H1 (cell line): ENCODE results near the gene KIF1B. TPM values are rescaled to one million over a fixed set of nuclear protein-coding genes. Genes with fewer than 3 reads are reported as not detected.

ENCODE experiments used
- ASH2L ChIP-seq: fragments of 200-600, 300-600 bp; sonication (generic); IDR thresholded peaks from one replicate; pipeline ENCODE4 v1.7.1; 2017; ENCODE audit warnings: low read length
- CHD7 ChIP-seq: fragments of 300-600 bp; sonication (generic); IDR thresholded peaks from 2 replicates; pipeline ENCODE4 v1.7.1; 2012; ENCODE audit warnings: low read length, moderate library complexity, mild to moderate bottlenecking, inconsistent platforms; ENCODE audit not compliant: insufficient replicate concordance
- GABPA ChIP-seq: IDR thresholded peaks from 2 replicates; pipeline ENCODE4 v1.6.1; 2011; ENCODE audit warnings: mild to moderate bottlenecking, low read length, moderate library complexity, borderline replicate concordance; ENCODE audit not compliant: insufficient read depth
- GTF2F1 ChIP-seq: IDR thresholded peaks from 2 replicates; pipeline ENCODE4 v1.6.1; 2012; ENCODE audit warnings: low read depth, low read length, improper control_type of control experiment, borderline replicate concordance
- JUND ChIP-seq: IDR thresholded peaks from 2 replicates; pipeline ENCODE4 v1.6.1; 2011; ENCODE audit warnings: mild to moderate bottlenecking, improper control_type of control experiment, low read length
- POU5F1 ChIP-seq: IDR thresholded peaks from 2 replicates; pipeline ENCODE4 v1.6.1; 2011; ENCODE audit warnings: low read depth, mild to moderate bottlenecking, low read length, moderate library complexity
- RAD21 ChIP-seq, 2 experiments: IDR thresholded peaks in 1 of 2; conservative IDR thresholded peaks in 1 of 2; 2 replicates each; pipeline ENCODE4 v1.6.1; 2011; ENCODE audit warnings: low read depth in 2 of 2, low read length in 2 of 2, improper control_type of control experiment in 1 of 2, inconsistent platforms in 1 of 2, mild to moderate bottlenecking in 1 of 2, moderate library complexity in 1 of 2
- SAP30 ChIP-seq: fragments of 300-600 bp; sonication (generic); IDR thresholded peaks from 2 replicates; pipeline ENCODE4 v1.7.1; 2012; ENCODE audit warnings: low read length, moderate library complexity, mild to moderate bottlenecking, inconsistent platforms; ENCODE audit not compliant: insufficient read depth, insufficient replicate concordance
- SRF ChIP-seq: IDR thresholded peaks from 2 replicates; pipeline ENCODE4 v1.6.1; 2011; ENCODE audit warnings: mild to moderate bottlenecking, low read depth, low read length, moderate library complexity
- polyA plus RNA-seq, 7 experiments: library from polyadenylated mRNA; depleted of rRNA in 3 of 7; stranded (reverse) in 5 of 7; unstranded in 2 of 7; fragments of >200 nt in 5 of 7; fragments of 200-250 nt in 2 of 7; gene quantifications; 1 replicate in 5 of 7; 2 replicates in 1 of 7; 4 replicates in 1 of 7; pipeline versions ENCODE4 v1.2.1 to v1.2.3, GENCODE V29; 2011 to 2013; ENCODE audit warnings: missing spikeins in 2 of 7, mixed read lengths in 2 of 7
- total RNA-seq: library from RNA; stranded (reverse); fragmentation: NEBNext Ultra II Directional; extraction: Animal tissue kit (Norgen Biotek cat#: 25700); gene quantifications from 2 replicates; pipeline ENCODE4 v1.2.1, GENCODE V29; 2021

KIF1B gene
- total and polyA plus RNA-seq, 2 of the 8 experiments (the other 6 are each of a cell fraction or from before 2014, with no cell fraction given): 39.1 to 74.2 TPM

- TF ChIP-seq CHD7 (no peak), GTF2F1 (no peak), JUND (no peak), POU5F1 (no peak), ASH2L (peak; percentile 74), GABPA (peak; percentile 60; the same call in 1 of the 2 replicates), SRF (no peak), RAD21 (IDR thresholded peaks at IDR 0.05 in 1 of 2, conservative IDR thresholded peaks at IDR 0.05 in 1 of 2; ENCODE audit: low read depth in 2 of 2, low read length in 2 of 2) (no peak), SAP30 (peak; percentile 62)
- TF ChIP-seq, all 59 proteins: peak for 6
These were observed 187.9 kb downstream of the KIF1B start (continued) for GRCh38 chr1:10398278-10398733.
